ENCODE data around the gene UMPS. TPM values are rescaled to one million over a fixed set of nuclear protein-coding genes. Genes with fewer than 3 reads are reported as not detected.
"Not testable (repeated sequence)": the region's sequence is repeated elsewhere in the genome, so short reads cannot be mapped to it uniquely, and the experiment has no call there.

The UMPS gene
- total and polyA plus RNA-seq, 12 donors: 3.1 to 14.4 (median 7.2) TPM

- H3K4me3 ChIP-seq: no peak overlapping the region
- H3K27me3 ChIP-seq: no peaks in the 10 kb centered on the region
- 75 to 77% methylated on average over 3 of the region's 3 CpGs for WGBS, 2 donors
- DNase-seq (no peak), ATAC-seq (peak in 3 of 8 donors; percentile 9 to 18 (median 10))
- intact Hi-C loops (cut with DNase I): loop anchor here in 4 of 10 donors (2.0 to 10.0 kb wide), 3 partner anchors 47 to 113 kb away; partner anchors contain the start of gene ITGB5 (in 1 of the 4)
- peak overlapping the region; percentile 28 to 80 (median 70) for H3K27ac ChIP-seq
- H3K36me3 ChIP-seq: peaks cover 0 to 12% (median 0%) of the 10 kb centered on the region in 9 donors
- peaks cover 27 to 83% (median 69%) of the 10 kb centered on the region in 9 donors for H3K4me1 ChIP-seq
- H3K9me3 ChIP-seq: no peaks in the 10 kb centered on the region
- no peak for TF ChIP-seq CTCF (IDR thresholded peaks at IDR 0.05)
Observed at GRCh38 chr3:124787476-124788195, 57.4 kb downstream of the UMPS start.

GRCh38 chr3:124788254-124788745 lies 58.0 kb downstream of the UMPS start:
- Histone ChIP-seq H3K27me3 (no peaks in the 10 kb centered on the region), H3K36me3 (peaks cover 0 to 19% (median 0%) of the 10 kb centered on the region in 9 donors), H3K4me3 (no peak overlapping the region), H3K4me1 (peaks cover 27 to 84% (median 72%) of the 10 kb centered on the region in 9 donors), H3K9me3 (no peaks in the 10 kb centered on the region), H3K27ac (peak overlapping the region in 9 of 10 donors; percentile 2 to 80 (median 69))
- TF ChIP-seq CTCF (IDR thresholded peaks at IDR 0.05): no peak
- no peak for ATAC-seq
- intact Hi-C loops (cut with DNase I): loop anchor here in 4 of 10 donors (5.0 to 10.0 kb wide), 2 partner anchors 47 to 99 kb away; partner anchors contain the start of gene ITGB5 (in 1 of the 4)
- 54 to 72% methylated on average over 2 of the region's 2 CpGs for WGBS, 2 donors
- no peak for DNase-seq

GRCh38 chr3:124789103-124789502 lies 58.9 kb downstream of the UMPS start:
- WGBS, 2 donors: 53 to 74% methylated on average over 3 to 4 of the region's 5 CpGs
- Histone ChIP-seq H3K27ac (peak overlapping the region in 7 of 10 donors; percentile 2 to 80 (median 44)), H3K4me1 (peaks cover 27 to 87% (median 73%) of the 10 kb centered on the region in 9 donors), H3K36me3 (peaks cover 0 to 25% (median 4%) of the 10 kb centered on the region in 9 donors)
- not testable (repeated sequence) for H3K27me3 ChIP-seq, ATAC-seq, H3K4me3 ChIP-seq, H3K9me3 ChIP-seq, DNase-seq
- intact Hi-C loops (cut with DNase I): loop anchor here in 4 of 10 donors (5.0 to 10.0 kb wide), 2 partner anchors 46 to 98 kb away; partner anchors contain the start of gene ITGB5 (in 1 of the 4)

GRCh38 chr3:124791142-124791541 lies 60.9 kb downstream of the UMPS start:
- 79 to 85% methylated on average over 4 of the region's 4 CpGs for WGBS, 2 donors
- H3K27me3 ChIP-seq: no peaks in the 10 kb centered on the region
- intact Hi-C loops (cut with DNase I): no loop called here
- H3K4me1 ChIP-seq: peaks cover 16 to 67% (median 63%) of the 10 kb centered on the region in 9 donors
- no peak for DNase-seq
- no peak for TF ChIP-seq CTCF (IDR thresholded peaks at IDR 0.05)
- H3K36me3 ChIP-seq: peaks cover 0 to 38% (median 13%) of the 10 kb centered on the region in 9 donors
- peak in 3 of 8 donors; percentile 2 to 8 (median 5) for ATAC-seq
- no peak overlapping the region for H3K4me3 ChIP-seq
- no peaks in the 10 kb centered on the region for H3K9me3 ChIP-seq
- H3K27ac ChIP-seq: peak overlapping the region in 9 of 10 donors; percentile 32 to 82 (median 67)

All from heart right ventricle (tissue), 16 donors.